DND-41 (cell line): ENCODE measurements around the gene ZMIZ1.
A peak's percentile ranks its signal among the peaks of the same experiment; 100 is the strongest.

Source experiments
- ATAC-seq: fragments of 200-7000 bp; cut with Tn5 transposase; 3 replicates; pipeline ENCODE4 v1.9.1; 2021; ENCODE audit warnings: low read depth; ENCODE audit not compliant: insufficient read depth
- DNase-seq: peaks from one replicate; pipeline ENCODE4 v3.0.0-alpha.2; 2020
- H2AFZ ChIP-seq: 2 replicates; pipeline ENCODE4 v1.6.0; 2012; ENCODE audit warnings: low read depth, low read length
- H3K27ac ChIP-seq: 2 replicates; pipeline ENCODE4 v1.5.1; 2012; ENCODE audit warnings: low read length, inconsistent platforms
- H3K27me3 ChIP-seq: fragments of 200-600 bp; sonication (generic); 2 replicates; pipeline ENCODE4 v1.6.0; 2012; ENCODE audit warnings: low read length, mild to moderate bottlenecking, inconsistent platforms; ENCODE audit not compliant: insufficient read depth, poor library complexity
- H3K36me3 ChIP-seq: 2 replicates; pipeline ENCODE4 v1.5.1; 2012; ENCODE audit warnings: low read length, inconsistent platforms; ENCODE audit not compliant: insufficient read depth
- H3K4me1 ChIP-seq: 2 replicates; pipeline ENCODE4 v1.5.1; 2012; ENCODE audit warnings: mild to moderate bottlenecking, low read length; ENCODE audit not compliant: insufficient read depth
- H3K4me2 ChIP-seq: 2 replicates; pipeline ENCODE4 v1.6.0; 2012; ENCODE audit warnings: mild to moderate bottlenecking, moderate library complexity, low read length, inconsistent platforms; ENCODE audit not compliant: insufficient read depth
- H3K4me3 ChIP-seq, 2 experiments: fragments of 200-600 bp in 1 of 2; shearing (Covaris generic) in 1 of 2; 2 replicates each; pipeline ENCODE4 v1.5.1; 2012 to 2016; ENCODE audit warnings: inconsistent platforms in 2 of 2, low read length in 2 of 2, mild to moderate bottlenecking in 2 of 2, low read depth in 1 of 2, moderate library complexity in 1 of 2
- H3K79me2 ChIP-seq: 2 replicates; pipeline ENCODE4 v1.6.0; 2012; ENCODE audit warnings: low read length, inconsistent platforms; ENCODE audit not compliant: insufficient read depth
- H3K9ac ChIP-seq: 2 replicates; pipeline ENCODE4 v1.6.0; 2012; ENCODE audit warnings: low read depth, mild to moderate bottlenecking, inconsistent platforms, low read length, moderate library complexity
- H3K9me3 ChIP-seq: 2 replicates; pipeline ENCODE4 v1.5.1; 2012; ENCODE audit warnings: low read length, moderate library complexity, mild to moderate bottlenecking, inconsistent platforms; ENCODE audit not compliant: insufficient read depth, severe bottlenecking
- H4K20me1 ChIP-seq: 2 replicates; pipeline ENCODE4 v1.6.0; 2012; ENCODE audit warnings: low read length; ENCODE audit not compliant: insufficient read depth
- EZH2 ChIP-seq: IDR thresholded peaks from 3 replicates; pipeline ENCODE4 v1.6.1; 2012; ENCODE audit warnings: borderline replicate concordance, low read depth, mild to moderate bottlenecking, moderate library complexity, low read length, inconsistent platforms; ENCODE audit not compliant: severe bottlenecking
- TF ChIP-seq, protein P1 (sequence below): IDR thresholded peaks from 2 replicates; pipeline ENCODE4 v1.5.1; 2012; ENCODE audit warnings: borderline replicate concordance, low read length, moderate library complexity, mild to moderate bottlenecking; ENCODE audit not compliant: poor library complexity, severe bottlenecking; ENCODE audit errors: extremely low read depth

Gene ZMIZ1

GRCh38 chr10:79111427-79111826 is 42.7 kb downstream of the ZMIZ1 start:
- Histone ChIP-seq H3K79me2 (peaks cover 96% of the 10 kb centered on the region), H3K4me2 (no peak overlapping the region), H3K4me1 (peaks cover 13% of the 10 kb centered on the region), H3K27ac (no peak overlapping the region), H3K9ac (no peak overlapping the region), H2AFZ (no peak overlapping the region), H3K9me3 (no peaks in the 10 kb centered on the region), H3K36me3 (peaks cover 12% of the 10 kb centered on the region), H3K4me3 (no peak overlapping the region), H4K20me1 (peaks cover 89% of the 10 kb centered on the region), H3K27me3 (no peaks in the 10 kb centered on the region)
- ATAC-seq: no peak
- no peak for DNase-seq
- TF ChIP-seq, protein P1, sequence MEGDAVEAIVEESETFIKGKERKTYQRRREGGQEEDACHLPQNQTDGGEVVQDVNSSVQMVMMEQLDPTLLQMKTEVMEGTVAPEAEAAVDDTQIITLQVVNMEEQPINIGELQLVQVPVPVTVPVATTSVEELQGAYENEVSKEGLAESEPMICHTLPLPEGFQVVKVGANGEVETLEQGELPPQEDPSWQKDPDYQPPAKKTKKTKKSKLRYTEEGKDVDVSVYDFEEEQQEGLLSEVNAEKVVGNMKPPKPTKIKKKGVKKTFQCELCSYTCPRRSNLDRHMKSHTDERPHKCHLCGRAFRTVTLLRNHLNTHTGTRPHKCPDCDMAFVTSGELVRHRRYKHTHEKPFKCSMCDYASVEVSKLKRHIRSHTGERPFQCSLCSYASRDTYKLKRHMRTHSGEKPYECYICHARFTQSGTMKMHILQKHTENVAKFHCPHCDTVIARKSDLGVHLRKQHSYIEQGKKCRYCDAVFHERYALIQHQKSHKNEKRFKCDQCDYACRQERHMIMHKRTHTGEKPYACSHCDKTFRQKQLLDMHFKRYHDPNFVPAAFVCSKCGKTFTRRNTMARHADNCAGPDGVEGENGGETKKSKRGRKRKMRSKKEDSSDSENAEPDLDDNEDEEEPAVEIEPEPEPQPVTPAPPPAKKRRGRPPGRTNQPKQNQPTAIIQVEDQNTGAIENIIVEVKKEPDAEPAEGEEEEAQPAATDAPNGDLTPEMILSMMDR: no peak
- TF ChIP-seq EZH2: no peak

DNA sequence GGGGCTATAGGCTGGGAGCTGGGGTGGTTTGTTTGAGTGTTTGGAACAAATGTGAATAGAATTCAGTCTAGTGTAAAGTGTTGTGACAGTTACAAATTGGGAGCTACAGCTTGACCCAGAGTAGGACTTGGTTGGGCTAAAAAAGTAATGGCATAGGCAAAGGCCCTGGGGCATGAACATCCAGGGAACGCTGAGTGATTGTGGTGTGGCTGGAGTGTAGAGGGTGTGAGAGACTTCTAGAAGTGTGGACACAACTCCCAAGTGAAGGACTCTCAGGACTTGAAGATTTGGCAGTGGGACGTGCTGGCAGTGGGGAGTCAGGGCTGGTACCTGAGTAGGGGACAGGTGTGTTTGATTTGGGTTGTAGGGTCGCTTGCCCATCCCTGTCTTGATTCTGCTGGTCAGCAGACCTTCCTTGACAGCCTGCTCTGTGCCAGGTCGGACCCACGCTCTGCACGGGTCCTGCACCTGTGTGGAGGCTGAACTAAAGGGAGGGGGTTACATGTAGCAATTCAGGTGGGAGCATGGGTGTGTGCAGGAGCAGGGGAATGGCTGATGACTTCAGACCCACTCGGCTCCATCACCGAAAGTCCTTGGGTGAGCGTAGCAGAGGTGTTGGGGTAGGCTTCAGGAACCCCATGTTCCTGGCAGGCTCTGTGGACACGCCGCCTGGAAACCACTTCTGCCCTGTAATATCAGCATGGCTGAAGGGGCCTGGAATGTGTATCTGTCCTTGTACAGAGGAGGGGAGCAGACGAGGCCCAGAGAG is 43.3 kb downstream of the ZMIZ1 start:
- Histone ChIP-seq H3K9me3 (no peaks in the 10 kb centered on the region), H3K9ac (no peak overlapping the region), H2AFZ (no peak overlapping the region), H3K27ac (no peak overlapping the region), H3K4me3 (no peak overlapping the region), H3K4me1 (peaks cover 13% of the 10 kb centered on the region), H3K36me3 (peaks cover 12% of the 10 kb centered on the region), H3K79me2 (peaks cover 96% of the 10 kb centered on the region), H3K27me3 (no peaks in the 10 kb centered on the region), H3K4me2 (no peak overlapping the region), H4K20me1 (peaks cover 89% of the 10 kb centered on the region)
- no peak for TF ChIP-seq EZH2
- TF ChIP-seq, protein P1: no peak
- no peak for ATAC-seq
- no peak for DNase-seq

- ATAC-seq: no peak
- Histone ChIP-seq H3K27me3 (no peaks in the 10 kb centered on the region), H3K4me2 (no peak overlapping the region), H4K20me1 (peaks cover 90% of the 10 kb centered on the region), H3K79me2 (peaks cover 96% of the 10 kb centered on the region), H3K9ac (no peak overlapping the region), H3K4me1 (peaks cover 13% of the 10 kb centered on the region), H3K9me3 (no peaks in the 10 kb centered on the region), H3K36me3 (peaks cover 12% of the 10 kb centered on the region), H3K4me3 (no peak overlapping the region), H2AFZ (no peak overlapping the region), H3K27ac (peak overlapping the region; percentile 29; the same call in 1 of the 2 replicates)
- no peak for DNase-seq
- TF ChIP-seq, protein P1: no peak
- TF ChIP-seq EZH2: no peak
Measured at GRCh38 chr10:79112881-79113431, 44.2 kb downstream of the ZMIZ1 start.
